GM20000 (cell line): Measurements from ENCODE around the gene ADAM30.

Experiments used
- DNase-seq: peaks from one replicate; pipeline ENCODE4 v3.0.0; 2012; ENCODE audit warnings: low spot score
- TF ChIP-seq, protein P1 (sequence below): IDR thresholded peaks from 2 replicates; pipeline ENCODE4 v1.5.1; 2012; ENCODE audit warnings: mild to moderate bottlenecking, control low read depth; ENCODE audit errors: extremely low read depth, missing control alignments

Gene ADAM30

DNA sequence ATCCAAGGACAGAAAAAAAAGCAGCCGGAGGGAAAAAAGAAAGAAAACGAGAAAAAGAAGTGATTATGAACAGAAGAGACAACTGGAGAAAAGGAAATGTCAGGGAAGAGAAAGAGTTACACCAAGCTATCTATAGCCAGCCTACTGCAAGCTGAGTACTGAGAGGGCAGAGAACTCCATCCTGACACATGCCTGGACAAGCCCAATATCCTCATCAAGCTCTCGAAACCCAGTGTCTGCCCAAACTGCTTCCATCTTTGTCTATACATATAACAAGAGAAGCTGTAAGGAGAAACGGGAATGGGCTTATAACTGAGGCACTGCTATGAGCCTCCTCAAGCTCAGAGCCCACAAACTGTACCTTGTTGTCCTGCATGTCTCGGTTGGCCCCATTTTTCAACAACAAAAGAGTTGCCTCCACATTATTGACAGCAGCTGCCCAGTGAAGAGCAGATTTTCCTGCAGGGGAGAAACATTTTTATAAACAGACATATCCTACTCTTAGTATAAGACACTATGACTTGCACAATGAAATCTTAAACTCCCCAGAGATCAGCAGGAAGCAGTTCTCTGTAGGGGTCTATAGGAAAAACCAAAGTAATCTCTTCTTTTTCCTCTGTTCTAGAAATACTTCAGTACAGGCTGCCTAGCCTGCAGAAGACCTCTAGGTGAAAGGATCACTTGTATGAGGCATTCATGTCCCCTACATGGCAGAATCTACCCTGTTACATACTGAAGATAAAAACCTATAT is 21.2 kb upstream of the ADAM30 start:
- TF ChIP-seq, protein P1, sequence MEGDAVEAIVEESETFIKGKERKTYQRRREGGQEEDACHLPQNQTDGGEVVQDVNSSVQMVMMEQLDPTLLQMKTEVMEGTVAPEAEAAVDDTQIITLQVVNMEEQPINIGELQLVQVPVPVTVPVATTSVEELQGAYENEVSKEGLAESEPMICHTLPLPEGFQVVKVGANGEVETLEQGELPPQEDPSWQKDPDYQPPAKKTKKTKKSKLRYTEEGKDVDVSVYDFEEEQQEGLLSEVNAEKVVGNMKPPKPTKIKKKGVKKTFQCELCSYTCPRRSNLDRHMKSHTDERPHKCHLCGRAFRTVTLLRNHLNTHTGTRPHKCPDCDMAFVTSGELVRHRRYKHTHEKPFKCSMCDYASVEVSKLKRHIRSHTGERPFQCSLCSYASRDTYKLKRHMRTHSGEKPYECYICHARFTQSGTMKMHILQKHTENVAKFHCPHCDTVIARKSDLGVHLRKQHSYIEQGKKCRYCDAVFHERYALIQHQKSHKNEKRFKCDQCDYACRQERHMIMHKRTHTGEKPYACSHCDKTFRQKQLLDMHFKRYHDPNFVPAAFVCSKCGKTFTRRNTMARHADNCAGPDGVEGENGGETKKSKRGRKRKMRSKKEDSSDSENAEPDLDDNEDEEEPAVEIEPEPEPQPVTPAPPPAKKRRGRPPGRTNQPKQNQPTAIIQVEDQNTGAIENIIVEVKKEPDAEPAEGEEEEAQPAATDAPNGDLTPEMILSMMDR: no peak
- no peak for DNase-seq

DNA sequence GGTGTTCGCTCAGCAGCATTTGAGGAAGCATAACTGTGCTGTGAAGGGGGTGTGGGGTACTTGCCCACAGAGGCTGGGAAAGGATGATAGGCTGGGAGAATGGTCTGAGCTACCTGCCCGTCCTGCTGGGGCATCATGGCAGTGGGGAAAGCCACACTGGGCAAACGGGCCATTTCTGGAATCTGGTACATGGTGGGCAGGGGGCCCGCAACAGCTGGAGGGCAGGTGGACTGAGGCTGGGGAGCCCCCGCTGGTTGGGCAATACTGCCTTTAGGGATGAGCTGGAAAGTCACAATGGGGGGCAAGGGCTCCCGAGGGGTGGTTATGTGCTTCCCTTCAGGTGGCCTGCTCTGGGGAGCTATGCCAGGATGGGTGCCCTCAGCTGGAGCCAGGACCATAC is 19.2 kb upstream of the ADAM30 start:
- no peak for DNase-seq
- TF ChIP-seq, protein P1: no peak

DNA sequence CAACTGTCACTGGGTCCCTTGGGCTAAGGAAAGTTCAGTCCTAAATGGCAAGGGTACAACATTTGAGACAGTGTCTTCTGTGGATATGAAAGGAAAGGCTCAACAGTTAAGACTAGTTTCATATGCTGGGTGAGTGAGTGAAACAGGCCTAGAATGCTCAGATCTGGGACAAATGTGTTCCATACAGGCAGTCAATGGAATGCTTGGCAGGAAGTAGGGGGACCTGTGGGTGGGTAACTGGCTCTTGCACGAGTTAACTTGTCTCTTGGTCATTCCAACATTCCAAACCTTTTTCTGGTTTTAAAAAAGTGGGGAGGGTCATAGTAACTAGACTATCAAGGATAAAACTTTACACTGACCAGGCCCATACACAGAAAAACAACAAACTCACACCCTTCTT is 17.8 kb upstream of the ADAM30 start:
- TF ChIP-seq, protein P1: no peak
- no peak for DNase-seq

DNA sequence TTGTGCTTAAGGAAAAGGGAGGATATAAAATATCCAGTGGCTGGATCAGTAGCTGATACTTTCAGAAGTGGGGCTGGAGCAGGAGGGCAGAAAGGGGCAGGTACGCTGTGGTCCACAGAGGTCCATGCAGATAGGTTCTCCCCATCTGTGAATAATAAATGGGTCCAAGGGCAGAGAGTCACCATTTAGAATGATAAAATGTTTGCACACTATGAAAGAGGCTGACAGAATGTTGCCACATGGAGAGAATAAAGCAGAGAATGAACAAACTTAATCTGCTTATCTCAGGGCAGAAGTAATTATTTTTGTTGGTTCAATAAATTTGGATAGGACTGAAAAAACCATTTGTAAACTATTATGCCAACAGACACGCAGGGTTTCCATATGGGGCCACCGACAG is 16.6 kb upstream of the ADAM30 start:
- TF ChIP-seq, protein P1: no peak
- DNase-seq: no peak

DNA sequence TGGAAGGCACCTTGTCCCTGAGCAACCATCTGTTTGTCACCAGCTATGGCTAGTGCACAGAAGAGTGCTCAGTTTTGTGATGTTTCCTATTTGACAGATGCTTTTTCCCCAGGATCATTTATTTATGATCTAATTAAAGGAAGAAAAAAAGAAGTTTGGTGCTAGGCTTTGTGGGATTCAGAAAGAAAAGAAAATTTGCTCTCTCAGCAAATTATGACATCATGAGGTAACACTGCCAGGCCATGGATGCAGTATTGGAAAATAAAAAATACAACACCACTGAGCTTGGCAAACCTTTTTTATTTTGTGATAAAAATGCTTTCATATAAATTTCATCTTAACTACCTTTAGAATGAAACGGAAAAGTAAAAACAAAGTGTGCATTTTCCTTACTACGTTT is 15.5 kb upstream of the ADAM30 start:
- DNase-seq: no peak
- TF ChIP-seq, protein P1: no peak

DNA sequence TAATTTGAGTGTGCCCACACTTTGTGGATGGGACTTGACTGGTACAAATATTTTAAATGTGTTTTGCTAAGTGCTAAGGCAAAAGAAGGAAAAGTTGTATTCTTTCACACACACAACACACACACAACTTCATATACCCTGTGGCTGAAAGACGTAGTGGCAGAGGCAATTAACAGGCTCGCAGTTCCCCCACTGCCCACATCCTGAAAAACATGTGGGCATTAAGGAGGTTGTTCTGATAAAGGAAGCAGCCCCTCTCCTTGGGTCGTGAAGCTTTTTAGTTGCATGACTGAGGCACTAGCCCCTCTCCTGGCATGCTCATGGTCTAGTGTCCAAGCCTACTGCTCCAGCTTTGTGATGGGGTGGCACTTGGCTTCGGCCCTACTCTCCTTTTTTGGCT is 14.3 kb upstream of the ADAM30 start:
- no peak for DNase-seq
- TF ChIP-seq, protein P1: no peak

DNA sequence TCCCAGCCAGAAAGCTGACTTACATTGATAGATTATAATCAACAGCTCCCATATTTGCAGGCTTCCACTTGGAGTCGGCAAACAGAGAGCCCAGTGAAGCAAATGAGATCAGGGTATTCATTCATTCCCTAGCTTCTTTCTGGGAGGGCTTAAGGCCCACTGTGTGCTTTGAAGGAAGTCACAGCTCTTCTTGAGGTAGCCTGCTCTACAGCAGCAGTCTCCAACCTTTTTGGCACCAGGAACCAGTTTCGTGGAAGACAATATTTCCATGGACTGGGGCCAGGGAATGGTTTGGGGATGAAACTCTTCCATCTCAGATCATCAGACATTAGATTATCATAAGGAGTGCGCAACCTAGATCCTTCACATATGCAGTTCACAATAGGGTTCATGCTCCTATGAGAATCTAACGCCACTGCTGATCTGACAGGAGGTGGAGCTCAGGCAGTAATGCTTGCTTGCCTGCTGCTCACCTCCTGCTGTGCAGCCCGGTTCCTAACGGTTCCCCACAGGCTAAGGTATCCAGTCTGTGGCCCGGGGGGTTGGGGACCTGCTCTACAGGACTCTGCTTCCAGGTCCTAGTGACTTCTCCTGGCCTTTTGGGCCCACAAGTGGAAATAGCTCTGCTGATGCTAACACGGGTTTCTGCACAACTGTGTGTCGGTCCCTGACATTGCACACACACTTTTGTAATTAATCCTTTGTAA is 13.7 kb upstream of the ADAM30 start:
- DNase-seq: no peak
- TF ChIP-seq, protein P1: no peak
